Lung (tissue), 12 donors: ENCODE results near the gene OR51I2. TPM values are rescaled to one million over a fixed set of nuclear protein-coding genes. Genes with fewer than 3 reads are reported as not detected.

Experiments used
- ATAC-seq: fragments of 200-7000 bp; cut with Tn5 transposase; one replicate; pipeline ENCODE4 v1.9.1; 2020; ENCODE audit warnings: moderate number of reproducible peaks; ENCODE audit not compliant: insufficient read depth, low FRiP score
- DNase-seq, 3 donors: peaks; one replicate each; pipeline ENCODE4 v3.0.0-alpha.2; 2013 to 2017
- H3K27ac ChIP-seq, 2 donors: one replicate each; pipeline ENCODE4 v1.5.1; 2013; ENCODE audit warnings: mild to moderate bottlenecking in 2 of 2, moderate library complexity in 2 of 2, control low read depth in 1 of 2, inconsistent platforms in 1 of 2, low read depth in 1 of 2, low read length in 1 of 2
- H3K27me3 ChIP-seq, 3 donors: one replicate each; pipeline ENCODE4 v1.5.1; 2013; ENCODE audit warnings: low read length in 2 of 3; ENCODE audit not compliant: control insufficient read depth in 3 of 3, insufficient read depth in 3 of 3
- H3K36me3 ChIP-seq, 4 donors: one replicate each; pipeline ENCODE4 v1.5.1; 2013; ENCODE audit warnings: low read length in 4 of 4, mild to moderate bottlenecking in 1 of 4, moderate library complexity in 1 of 4; ENCODE audit not compliant: control insufficient read depth in 4 of 4, insufficient read depth in 4 of 4
- H3K4me1 ChIP-seq, 5 donors: one replicate each; pipeline ENCODE4 v1.5.1; 2013; ENCODE audit warnings: low read length in 5 of 5, mild to moderate bottlenecking in 2 of 5, moderate library complexity in 1 of 5; ENCODE audit not compliant: control insufficient read depth in 5 of 5, insufficient read depth in 5 of 5
- H3K4me3 ChIP-seq: one replicate; pipeline ENCODE4 v1.5.1; 2013; ENCODE audit warnings: mild to moderate bottlenecking, control low read depth, moderate library complexity
- H3K9ac ChIP-seq, 2 donors: one replicate each; pipeline ENCODE4 v1.5.1; 2013; ENCODE audit warnings: low read length in 2 of 2, control low read depth in 1 of 2; ENCODE audit not compliant: insufficient read depth in 1 of 2
- H3K9me3 ChIP-seq, 4 donors: one replicate each; pipeline ENCODE4 v1.5.1; 2013; ENCODE audit warnings: low read length in 3 of 4, mild to moderate bottlenecking in 1 of 4, moderate library complexity in 1 of 4; ENCODE audit not compliant: control insufficient read depth in 4 of 4, insufficient read depth in 3 of 4
- CTCF ChIP-seq: IDR thresholded peaks from 2 replicates; pipeline ENCODE4 v1.5.1; 2012; ENCODE audit warnings: mild to moderate bottlenecking; ENCODE audit errors: control extremely low read depth, extremely low read depth
- WGBS, 2 donors: extraction: QIAGEN DNeasy Blood & Tissue Kit; methylation state at CpG; one replicate each; pipeline ENCODE4 v1.1.7; 2013; 5-methylcytosine and 5-hydroxymethylcytosine counted together
- polyA plus RNA-seq, 2 donors: library from polyadenylated mRNA; stranded (reverse); fragments of 200-250 nt; gene quantifications; one replicate each; pipeline ENCODE4 v1.2.1, GENCODE V29; 2013
- total RNA-seq, 2 donors: library from RNA; depleted of rRNA in 1 of 2; stranded (reverse); fragments of >200 nt in 1 of 2; gene quantifications; one replicate each; pipeline ENCODE4 v1.2.1, GENCODE V29; 2014 to 2021
- donor health status: control.
- donor health status: control.
- donor health status: Bipolar disorder and iron deficiency.
- donor health status: healthy.
- donor health status: DM: yes; HTN: yes; CAD: no.

OR51I2 gene
- total and polyA plus RNA-seq, 4 donors, result not detected

- H3K9me3 ChIP-seq, result no peaks in the 10 kb centered on the region
- 92 to 99% methylated on average over 4 of the region's 4 CpGs for WGBS, 2 donors
- H3K9ac ChIP-seq, result no peak overlapping the region
- H3K36me3 ChIP-seq, result no peaks in the 10 kb centered on the region
- no peak overlapping the region for H3K27ac ChIP-seq
- no peaks in the 10 kb centered on the region for H3K27me3 ChIP-seq
- TF ChIP-seq CTCF, result no peak
- ATAC-seq (no peak), DNase-seq (no peak)
- no peaks in the 10 kb centered on the region for H3K4me1 ChIP-seq
- no peak overlapping the region for H3K4me3 ChIP-seq
Observed at GRCh38 chr11:5488798-5489399, 39.8 kb downstream of the OR51I2 start.

DNA sequence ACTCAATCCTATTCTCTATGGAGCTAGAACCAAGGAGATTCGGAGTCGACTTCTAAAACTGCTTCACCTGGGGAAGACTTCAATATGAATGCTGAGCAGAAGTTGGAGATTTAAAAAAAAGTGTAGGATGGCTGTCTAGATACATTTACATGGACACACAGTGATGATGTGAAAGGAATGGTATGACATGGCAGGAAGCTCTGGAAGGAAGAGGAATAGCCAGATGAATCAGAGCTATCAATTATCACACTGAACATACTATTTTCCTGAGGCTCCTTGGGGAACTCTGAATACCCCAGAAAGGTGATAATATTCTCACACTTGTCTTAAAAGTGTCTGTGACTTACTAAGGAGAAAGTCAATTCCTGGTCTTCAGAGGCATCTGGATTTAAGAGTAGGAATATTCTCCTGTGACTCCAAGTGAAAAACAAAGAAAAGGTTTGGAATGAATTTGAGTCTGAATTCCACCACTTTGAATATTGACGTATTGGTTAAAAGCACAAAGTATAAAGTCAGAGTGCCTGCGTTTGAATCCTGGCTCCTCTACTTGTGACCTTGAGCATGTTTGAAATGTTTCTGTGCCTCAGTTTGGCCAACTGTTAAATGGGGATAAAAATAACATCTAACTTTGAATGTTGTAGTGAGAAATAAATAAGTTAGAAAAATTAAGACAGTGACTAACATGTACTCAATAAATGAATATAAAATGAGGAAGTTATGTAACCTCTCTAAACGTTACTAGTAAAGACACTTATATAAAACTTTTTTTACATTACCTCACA lies 40.6 kb downstream of the OR51I2 start:
- 54 to 56% methylated on average over 5 of the region's 5 CpGs for WGBS, 2 donors
- Histone ChIP-seq H3K4me1 (no peaks in the 10 kb centered on the region), H3K27me3 (no peaks in the 10 kb centered on the region), H3K36me3 (no peaks in the 10 kb centered on the region), H3K9me3 (no peaks in the 10 kb centered on the region), H3K4me3 (no peak overlapping the region), H3K27ac (no peak overlapping the region), H3K9ac (no peak overlapping the region)
- ATAC-seq, result no peak
- DNase-seq, result no peak
- TF ChIP-seq CTCF, result no peak

DNA sequence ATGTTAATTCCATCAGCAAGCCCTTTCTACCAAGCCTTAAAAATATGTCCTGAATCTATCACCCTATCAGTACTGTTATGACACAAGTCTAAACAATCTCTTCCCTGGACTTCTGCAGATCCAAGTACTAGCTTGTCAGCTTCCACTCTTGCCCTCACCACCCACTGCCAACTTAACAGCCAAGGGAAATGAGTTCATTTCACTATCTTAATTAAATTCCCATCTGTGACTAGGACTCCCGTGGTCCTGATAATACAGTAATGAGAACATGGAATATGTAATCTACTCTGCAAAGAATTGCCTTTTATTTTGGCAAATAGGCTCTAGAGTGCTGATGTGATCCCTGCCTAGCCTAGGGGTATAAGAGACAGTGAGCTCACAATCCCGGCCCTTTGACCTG lies 50.5 kb downstream of the OR51I2 start:
- Histone ChIP-seq H3K36me3 (no peaks in the 10 kb centered on the region), H3K27ac (no peak overlapping the region), H3K4me1 (no peaks in the 10 kb centered on the region), H3K27me3 (no peaks in the 10 kb centered on the region), H3K9me3 (no peaks in the 10 kb centered on the region), H3K9ac (no peak overlapping the region), H3K4me3 (no peak overlapping the region)
- DNase-seq (no peak), ATAC-seq (no peak)
- WGBS, 2 donors, result 63 to 84% methylated on average over 2 of the region's 2 CpGs
- TF ChIP-seq CTCF, result no peak
